T-helper 1 cell treated with Interleukin-12 subunit alpha and Interleukin-12 subunit beta and Interleukin-4 antibody, amounts not matched to agents 30 μg/mL and 1 μg/mL, for 36 hours (primary cell): ENCODE data around the gene ACAT1.

Experiments used
- H3K27ac Mint-ChIP-seq: one replicate; pipeline ENCODE4 v1.8.0; 2021; ENCODE audit warnings: mild to moderate bottlenecking, mixed read lengths
- H3K27me3 Mint-ChIP-seq: one replicate; pipeline ENCODE4 v1.8.0; 2021; ENCODE audit warnings: low read depth, mixed read lengths
- H3K36me3 Mint-ChIP-seq: one replicate; pipeline ENCODE4 v1.8.0; 2021; ENCODE audit warnings: low read depth, mixed read lengths
- H3K4me1 Mint-ChIP-seq: one replicate; pipeline ENCODE4 v1.8.0; 2021; ENCODE audit warnings: low read depth, mixed read lengths
- H3K4me3 Mint-ChIP-seq: one replicate; pipeline ENCODE4 v1.8.0; 2021; ENCODE audit warnings: mild to moderate bottlenecking, moderate library complexity, mixed read lengths
- H3K9me3 Mint-ChIP-seq: one replicate; pipeline ENCODE4 v1.8.0; 2021; ENCODE audit warnings: mixed read lengths

The ACAT1 gene

GRCh38 chr11:108193725-108194124 is 72.4 kb downstream of the ACAT1 start:
- no peak overlapping the region for H3K27ac Mint-ChIP-seq
- no peaks in the 10 kb centered on the region for H3K27me3 Mint-ChIP-seq
- H3K4me1 Mint-ChIP-seq, result peaks cover 18% of the 10 kb centered on the region
- H3K9me3 Mint-ChIP-seq, result no peaks in the 10 kb centered on the region
- H3K36me3 Mint-ChIP-seq, result peaks cover 35% of the 10 kb centered on the region
- H3K4me3 Mint-ChIP-seq, result no peak overlapping the region

GRCh38 chr11:108196901-108197300 is 75.5 kb downstream of the ACAT1 start:
- Mint-ChIP-seq H3K9me3 (no peaks in the 10 kb centered on the region), H3K4me1 (peaks cover 34% of the 10 kb centered on the region), H3K36me3 (peaks cover 35% of the 10 kb centered on the region), H3K27me3 (no peaks in the 10 kb centered on the region), H3K4me3 (no peak overlapping the region), H3K27ac (peak overlapping the region; percentile 62)
